Fibroblast of skin of left biceps (primary cell): Measurements from ENCODE around the gene TREML1.
"Not testable (repeated sequence)": the region's sequence is repeated elsewhere in the genome, so short reads cannot be mapped to it uniquely, and the experiment has no call there.

Source experiments
- DNase-seq, 2 experiments: peaks; one replicate each; pipeline ENCODE4 v3.0.0-alpha.2; 2013; ENCODE audit warnings: low read depth in 2 of 2

TREML1 gene, protein sequence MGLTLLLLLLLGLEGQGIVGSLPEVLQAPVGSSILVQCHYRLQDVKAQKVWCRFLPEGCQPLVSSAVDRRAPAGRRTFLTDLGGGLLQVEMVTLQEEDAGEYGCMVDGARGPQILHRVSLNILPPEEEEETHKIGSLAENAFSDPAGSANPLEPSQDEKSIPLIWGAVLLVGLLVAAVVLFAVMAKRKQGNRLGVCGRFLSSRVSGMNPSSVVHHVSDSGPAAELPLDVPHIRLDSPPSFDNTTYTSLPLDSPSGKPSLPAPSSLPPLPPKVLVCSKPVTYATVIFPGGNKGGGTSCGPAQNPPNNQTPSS

DNA sequence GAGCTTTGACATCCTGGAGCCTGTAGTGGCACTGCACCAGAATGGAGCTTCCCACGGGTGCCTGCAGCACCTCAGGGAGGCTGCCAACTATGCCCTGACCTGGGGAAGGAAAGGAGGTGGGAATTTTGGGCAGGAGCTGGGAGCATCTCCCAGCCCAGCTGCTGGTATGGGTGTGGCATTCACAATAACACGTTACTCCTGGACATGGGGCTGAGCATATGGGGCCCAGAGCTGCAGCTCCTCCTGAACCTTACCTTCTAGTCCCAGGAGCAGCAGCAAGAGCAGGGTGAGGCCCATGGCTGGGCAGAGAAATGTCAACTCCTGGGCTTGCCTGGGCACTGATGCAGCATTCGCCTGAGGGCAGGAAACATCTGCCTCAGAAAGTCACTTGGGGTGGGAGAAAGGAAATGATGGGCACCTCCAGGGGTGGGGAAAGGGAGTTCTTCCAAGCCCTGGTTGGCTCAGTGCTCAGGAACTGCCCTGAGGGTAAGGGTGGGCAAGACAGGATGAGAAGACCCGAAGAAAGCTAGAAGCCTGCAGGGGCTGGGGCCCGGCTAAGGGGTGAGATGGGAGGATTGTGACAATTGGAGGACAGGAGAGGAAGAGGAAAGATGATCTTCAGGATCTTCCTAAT is at the start of gene TREML1:
Gene TREML1 (minus strand): TSS at position 356 of the 634 bp plus-strand sequence. CDS start 59 bp downstream, at position 297.
- DNase-seq, result no peak

DNA sequence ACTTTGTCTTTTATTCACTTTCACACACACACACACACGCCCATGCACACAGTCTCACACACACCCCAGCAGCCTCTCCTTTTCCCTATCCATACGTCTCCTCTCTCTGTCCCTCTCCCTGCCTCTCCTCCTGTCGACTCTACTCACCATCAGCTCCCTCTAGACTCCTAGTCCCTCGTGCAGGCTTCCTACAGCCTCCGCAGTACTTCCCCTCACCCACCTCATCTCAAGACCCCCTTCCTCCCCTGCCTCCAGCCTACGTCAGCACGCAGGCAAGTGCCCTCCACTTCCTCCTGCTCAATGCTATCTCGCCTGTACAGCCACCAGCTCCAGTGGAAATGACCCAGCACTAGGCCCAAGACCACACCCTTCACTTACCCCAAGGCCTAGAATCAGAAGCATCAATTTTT is 47.6 kb upstream of the TREML1 start:
- DNase-seq, result no peak

DNA sequence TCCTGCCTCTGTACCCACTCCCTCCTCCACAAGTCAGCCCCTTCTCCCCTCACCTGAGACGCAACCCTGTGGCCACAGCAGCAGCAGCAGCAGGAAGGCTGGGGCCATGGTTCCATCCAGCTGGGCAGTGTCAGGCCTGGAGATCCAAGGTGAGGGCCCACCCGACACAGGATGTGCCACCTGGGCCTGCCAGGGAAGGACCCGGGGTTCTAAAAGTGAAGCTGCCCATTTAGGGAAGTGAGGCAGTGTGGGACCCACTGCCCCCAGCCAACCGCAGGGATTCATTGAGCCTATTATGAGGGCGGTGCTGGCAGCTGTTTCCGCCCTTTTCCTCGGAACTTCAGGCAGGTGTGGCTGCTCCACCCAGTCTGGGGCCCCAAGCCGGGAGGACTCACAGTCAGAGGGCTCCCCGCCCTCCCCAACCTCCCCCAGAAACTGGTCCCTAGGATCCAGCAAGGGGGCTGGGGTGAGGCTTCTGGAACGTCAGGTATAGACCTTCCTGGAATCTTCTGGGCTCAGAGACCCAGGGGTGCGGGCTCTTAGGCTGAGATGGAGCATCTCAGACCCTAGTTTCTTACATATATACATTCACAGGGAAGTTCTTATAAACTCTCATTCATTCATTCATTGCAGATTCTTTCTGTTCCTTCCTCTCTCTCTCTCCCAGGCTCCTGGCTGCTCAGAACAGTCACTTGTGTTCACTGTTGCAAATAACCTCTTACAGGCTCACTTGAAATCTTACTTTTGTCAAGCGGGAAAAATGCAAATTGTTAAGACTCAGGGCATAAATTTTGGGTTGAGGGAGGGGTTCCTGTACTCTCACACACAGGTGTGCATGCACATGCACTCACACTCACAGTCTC is 47.0 kb upstream of the TREML1 start, which contains the start of gene TREML2:
Gene TREML2 (minus strand): TSS at position 249 of the 863 bp plus-strand sequence. CDS start 141 bp downstream, at position 108.
- DNase-seq, result no peak

- DNase-seq, result no peak
These were observed 46.3 kb upstream of the TREML1 start for GRCh38 chr6:41200296-41200900.

- no peak for DNase-seq
These were observed 45.6 kb upstream of the TREML1 start for GRCh38 chr6:41199552-41200246.

GRCh38 chr6:41197234-41197633 is 43.1 kb upstream of the TREML1 start:
- DNase-seq, result no peak

- no peak for DNase-seq
These were observed 40.2 kb upstream of the TREML1 start for GRCh38 chr6:41194386-41194785.

DNA sequence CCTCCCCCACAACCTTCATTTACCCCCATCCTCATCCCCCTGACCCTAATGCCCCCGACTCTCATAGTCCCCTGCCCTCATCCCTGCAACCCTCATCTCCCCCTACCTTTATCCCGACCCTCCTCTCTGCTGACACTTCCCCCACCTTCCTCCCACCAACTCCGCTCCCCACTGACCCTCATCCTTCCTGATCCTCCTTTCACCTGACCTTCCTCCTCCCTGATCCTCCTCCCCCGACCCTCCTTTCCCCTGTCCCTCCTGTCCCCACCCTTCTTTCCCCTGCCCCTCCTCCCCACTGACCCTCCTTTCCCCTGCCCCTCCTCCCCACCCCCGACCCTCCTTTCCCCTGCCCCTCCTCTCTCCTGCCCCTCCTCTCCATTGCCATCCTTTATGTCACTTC is 39.7 kb upstream of the TREML1 start:
- no peak for DNase-seq

DNA sequence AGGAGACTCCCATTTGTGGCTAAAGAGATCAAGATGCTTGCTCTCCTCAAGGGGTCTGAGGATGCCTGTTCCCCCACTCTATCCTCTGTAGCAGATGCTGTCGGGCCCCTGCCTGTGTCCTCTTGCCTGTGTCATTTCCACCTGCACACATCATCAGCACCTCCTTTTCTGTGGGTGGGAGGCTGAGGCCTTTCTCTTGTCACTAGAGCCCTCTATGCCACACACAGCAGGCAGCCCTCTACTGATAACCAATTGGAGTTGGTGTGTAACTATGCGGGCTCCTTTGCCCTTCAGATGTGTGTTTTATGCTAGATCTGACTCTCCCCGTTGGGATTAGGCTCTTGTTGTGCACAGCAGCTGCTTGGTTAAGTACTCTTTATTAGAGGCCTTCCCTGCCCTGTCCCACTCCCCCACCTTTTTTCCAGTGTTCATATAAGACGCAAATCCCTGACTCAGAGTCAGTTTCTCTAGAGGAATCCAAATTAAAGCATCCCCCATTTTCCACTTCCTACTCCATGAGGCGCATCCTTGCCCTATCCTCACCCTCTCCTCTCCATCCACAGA is 39.1 kb upstream of the TREML1 start:
- DNase-seq, result no peak

DNA sequence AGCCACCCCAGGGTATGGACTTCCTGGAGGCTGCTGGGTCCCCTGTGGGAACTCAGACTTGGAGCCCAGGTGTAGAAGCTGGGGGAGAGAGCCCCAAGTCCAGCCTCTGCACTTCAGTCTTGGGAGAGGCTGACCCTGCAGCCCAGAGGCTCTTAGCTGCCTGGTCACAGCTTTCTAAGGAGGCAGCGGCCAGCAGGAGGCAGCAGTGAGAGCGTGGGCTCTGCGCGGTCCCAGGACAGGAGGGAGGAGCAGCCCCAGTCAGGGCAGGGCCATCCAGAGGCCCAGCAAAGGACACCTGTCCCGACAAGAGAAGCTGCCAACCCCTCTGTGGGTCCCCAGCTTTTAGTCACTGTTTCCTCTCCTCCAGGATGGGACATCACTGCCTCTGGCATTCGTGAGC is 37.4 kb upstream of the TREML1 start:
- no peak for DNase-seq

- DNase-seq, result no peak
These were observed 36.6 kb upstream of the TREML1 start for GRCh38 chr6:41190791-41191190.

DNA sequence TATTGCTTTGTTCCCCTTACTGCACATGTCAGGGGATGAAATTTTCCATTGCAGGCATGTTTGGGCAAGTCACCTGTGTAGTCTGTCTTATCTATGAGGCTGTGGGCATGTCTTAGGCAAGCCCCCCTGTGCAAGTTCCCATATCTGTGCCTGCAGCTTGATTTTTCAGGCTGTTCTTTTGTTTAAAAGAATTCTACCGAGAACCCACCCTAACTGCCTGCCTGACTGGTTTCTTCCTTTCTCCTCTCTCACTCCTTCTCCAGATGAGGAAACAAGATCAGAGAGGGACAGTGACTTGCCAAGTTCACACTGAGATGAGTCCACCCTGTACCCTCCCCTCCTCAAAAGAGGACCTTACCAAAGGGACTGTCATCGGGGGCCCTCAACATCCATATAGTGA is 35.8 kb upstream of the TREML1 start:
- no peak for DNase-seq

- DNase-seq, result not testable (repeated sequence)
These were observed 34.9 kb upstream of the TREML1 start for GRCh38 chr6:41189046-41189445.

- no peak for DNase-seq
These were observed 34.1 kb upstream of the TREML1 start for GRCh38 chr6:41187924-41188886.

GRCh38 chr6:41186031-41186562 is 31.9 kb upstream of the TREML1 start:
- DNase-seq, result no peak

- no peak for DNase-seq
These were observed 30.6 kb upstream of the TREML1 start for GRCh38 chr6:41184761-41185160.

- DNase-seq, result peak in 1 of 2 experiments; percentile 11
These were observed 28.2 kb upstream of the TREML1 start for GRCh38 chr6:41182069-41183034.

DNA sequence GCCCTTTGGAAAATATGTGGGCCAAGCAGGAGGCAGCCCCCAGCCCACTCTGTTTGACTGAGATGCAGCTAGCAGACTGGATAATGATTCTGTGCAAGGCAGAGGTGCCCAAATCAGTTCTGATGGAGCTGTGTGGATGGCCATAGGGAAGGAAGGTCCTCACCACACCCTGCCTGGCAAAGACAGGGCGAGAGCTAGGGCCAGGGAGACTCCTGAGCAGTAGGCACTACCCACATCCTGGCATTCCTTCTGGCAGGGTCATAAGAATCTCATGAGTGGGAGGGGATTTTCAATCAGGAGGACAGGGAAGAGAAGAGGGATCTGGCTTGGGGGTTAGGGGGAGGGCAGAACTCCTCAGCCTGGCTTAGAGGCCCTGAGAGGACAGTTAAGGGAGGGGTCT is 27.4 kb upstream of the TREML1 start:
- no peak for DNase-seq
